IPS-NIHi7 (cell line): ENCODE measurements around the gene AK9.

Experiments
- DNase-seq: peaks from one replicate; pipeline ENCODE4 v3.0.0; 2012; ENCODE audit warnings: mixed read lengths; ENCODE audit errors: extremely low spot score

AK9 gene

GRCh38 chr6:109443425-109443950 is 247.5 kb downstream of the AK9 start:
- DNase-seq = no peak
